A673 (cell line): ENCODE data around the gene ZNF41.

Experiments used
- CTCF ChIP-seq: fragments of 300-800, 200-600 bp; sonication (generic); conservative IDR thresholded peaks from 2 replicates; pipeline ENCODE4 v1.5.1; 2017; ENCODE audit warnings: low read depth, mild to moderate bottlenecking, antibody characterized with exemption, low read length, moderate library complexity, mixed read lengths
- EZH2 ChIP-seq: fragments of 200-600 bp; sonication (generic); IDR thresholded peaks from 2 replicates; pipeline ENCODE4 v1.6.1; 2017; ENCODE audit warnings: borderline replicate concordance, low read depth, mild to moderate bottlenecking, mixed read lengths, antibody characterized with exemption, low read length; ENCODE audit not compliant: poor library complexity, severe bottlenecking

DNA sequence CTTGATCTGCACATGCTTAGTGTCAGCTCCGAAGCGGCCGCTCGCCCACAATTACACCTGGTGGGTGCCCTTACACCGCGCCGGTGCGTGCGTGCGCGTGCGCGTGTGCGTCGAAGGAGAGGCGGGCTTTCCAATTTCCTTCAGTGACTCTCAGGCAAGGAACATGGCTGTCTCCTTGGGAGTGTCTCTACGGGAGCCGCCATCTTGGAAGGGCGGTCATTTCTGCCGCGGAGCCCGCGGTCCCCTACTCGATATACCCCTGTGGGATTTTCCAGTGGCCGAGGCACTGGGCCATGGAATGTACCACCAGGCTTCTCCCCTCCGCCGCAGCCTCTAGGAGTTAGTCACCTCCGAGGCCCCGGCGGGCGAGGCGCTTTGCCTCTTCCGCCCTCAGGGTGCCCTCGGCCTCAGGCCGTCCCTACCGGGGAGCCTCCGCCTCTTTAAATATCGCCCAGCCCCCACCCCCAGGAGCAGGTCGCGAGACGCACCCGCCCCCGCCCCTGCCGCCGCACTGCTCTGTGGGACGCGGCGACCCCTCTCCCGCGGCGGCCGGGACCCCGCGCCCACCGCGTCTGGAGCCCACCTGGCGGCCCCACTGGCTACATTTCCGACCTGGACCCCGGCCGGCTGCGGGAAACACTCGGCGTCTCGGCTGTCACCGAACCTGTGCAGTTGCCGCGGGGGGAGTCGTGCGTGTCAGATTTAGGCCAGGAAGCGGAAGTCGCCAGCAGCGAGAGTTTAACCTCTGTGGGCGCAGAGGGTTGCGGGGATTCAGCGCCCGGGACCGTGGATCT is at the start of gene ZNF41:
- TF ChIP-seq CTCF (no peak), EZH2 (no peak)
